ENCODE data around the gene NRM. TPM values are rescaled to one million over a fixed set of nuclear protein-coding genes. Genes with fewer than 3 reads are reported as not detected.

Gene NRM
- total and polyA plus RNA-seq, 2 of the 13 experiments (the other 11 are each of a cell fraction or from before 2014, with no cell fraction given): 12.5 to 16.0 TPM

DNA sequence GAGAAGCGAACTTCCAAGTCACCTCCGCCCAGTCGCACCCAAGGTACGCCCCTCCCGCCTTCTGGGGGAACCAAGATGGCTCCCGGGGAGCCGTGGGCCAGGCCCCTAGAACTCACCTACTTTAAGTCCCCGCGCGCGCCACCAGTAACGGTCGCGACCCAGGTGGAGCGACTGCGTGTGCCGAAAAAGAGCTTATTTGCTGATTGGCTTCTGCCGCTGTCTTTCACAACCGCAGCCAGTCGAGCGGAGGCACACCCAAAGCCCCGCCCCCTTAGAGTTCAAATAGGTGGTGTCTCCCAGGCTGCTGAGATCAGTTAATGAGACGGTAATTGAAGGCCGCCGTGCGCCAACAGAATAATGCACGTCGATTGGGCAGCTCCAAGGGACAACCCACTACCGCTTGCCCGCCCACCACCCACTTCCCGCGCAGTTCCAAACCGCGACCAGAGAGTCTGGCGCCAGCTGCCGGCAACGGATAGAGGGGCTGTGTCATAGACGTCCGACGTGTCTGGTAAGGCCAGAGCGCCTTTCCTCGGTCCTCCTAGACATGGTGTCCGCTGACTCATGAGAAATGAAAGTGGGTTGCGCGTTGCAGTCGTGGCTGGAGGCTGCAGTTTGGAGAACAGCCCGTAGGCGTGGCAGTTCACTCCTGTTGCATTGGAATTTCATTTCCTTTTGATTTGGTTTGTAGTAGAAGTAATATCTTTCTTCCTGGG lies 26.5 kb upstream of the NRM start, which contains the start of gene MDC1 (continued):
- TF ChIP-seq NFRKB (IDR thresholded peaks at IDR 0.05) (peak; percentile 76), IRF2 (CRISPR knock-in tag; IDR thresholded peaks at IDR 0.05) (peak; percentile 99), ZNF3 (CRISPR knock-in tag; IDR thresholded peaks at IDR 0.05) (no peak), ZNF891 (CRISPR knock-in tag; IDR thresholded peaks at IDR 0.05) (0 out of 2 replicates have a peak, but pooled peaks have one; percentile 61), JUNB (CRISPR knock-in tag; IDR thresholded peaks at IDR 0.05; ENCODE audit: borderline replicate concordance) (peak; percentile 66; the same call in 1 of the 2 replicates), ZNF670 (CRISPR knock-in tag; IDR thresholded peaks at IDR 0.05; ENCODE audit: borderline replicate concordance) (peak; percentile 95), RBAK (CRISPR knock-in tag; IDR thresholded peaks at IDR 0.05) (no peak), MED1 (CRISPR knock-in tag; IDR thresholded peaks at IDR 0.05) (peak; percentile 95), PRPF4 (IDR thresholded peaks at IDR 0.05; ENCODE audit: low read depth, low read length, poor library complexity, severe bottlenecking) (no peak), ZNF382 (CRISPR knock-in tag; IDR thresholded peaks at IDR 0.05; ENCODE audit: borderline replicate concordance) (no peak), ZNF570 (CRISPR knock-in tag; IDR thresholded peaks at IDR 0.05; ENCODE audit: borderline replicate concordance) (0 out of 2 replicates have a peak, but pooled peaks have one; percentile 86)
- TF ChIP-seq, protein P1, sequence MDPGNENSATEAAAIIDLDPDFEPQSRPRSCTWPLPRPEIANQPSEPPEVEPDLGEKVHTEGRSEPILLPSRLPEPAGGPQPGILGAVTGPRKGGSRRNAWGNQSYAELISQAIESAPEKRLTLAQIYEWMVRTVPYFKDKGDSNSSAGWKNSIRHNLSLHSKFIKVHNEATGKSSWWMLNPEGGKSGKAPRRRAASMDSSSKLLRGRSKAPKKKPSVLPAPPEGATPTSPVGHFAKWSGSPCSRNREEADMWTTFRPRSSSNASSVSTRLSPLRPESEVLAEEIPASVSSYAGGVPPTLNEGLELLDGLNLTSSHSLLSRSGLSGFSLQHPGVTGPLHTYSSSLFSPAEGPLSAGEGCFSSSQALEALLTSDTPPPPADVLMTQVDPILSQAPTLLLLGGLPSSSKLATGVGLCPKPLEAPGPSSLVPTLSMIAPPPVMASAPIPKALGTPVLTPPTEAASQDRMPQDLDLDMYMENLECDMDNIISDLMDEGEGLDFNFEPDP (CRISPR knock-in tag; conservative IDR thresholded peaks at IDR 0.05): no peak
- TF ChIP-seq, protein P2, sequence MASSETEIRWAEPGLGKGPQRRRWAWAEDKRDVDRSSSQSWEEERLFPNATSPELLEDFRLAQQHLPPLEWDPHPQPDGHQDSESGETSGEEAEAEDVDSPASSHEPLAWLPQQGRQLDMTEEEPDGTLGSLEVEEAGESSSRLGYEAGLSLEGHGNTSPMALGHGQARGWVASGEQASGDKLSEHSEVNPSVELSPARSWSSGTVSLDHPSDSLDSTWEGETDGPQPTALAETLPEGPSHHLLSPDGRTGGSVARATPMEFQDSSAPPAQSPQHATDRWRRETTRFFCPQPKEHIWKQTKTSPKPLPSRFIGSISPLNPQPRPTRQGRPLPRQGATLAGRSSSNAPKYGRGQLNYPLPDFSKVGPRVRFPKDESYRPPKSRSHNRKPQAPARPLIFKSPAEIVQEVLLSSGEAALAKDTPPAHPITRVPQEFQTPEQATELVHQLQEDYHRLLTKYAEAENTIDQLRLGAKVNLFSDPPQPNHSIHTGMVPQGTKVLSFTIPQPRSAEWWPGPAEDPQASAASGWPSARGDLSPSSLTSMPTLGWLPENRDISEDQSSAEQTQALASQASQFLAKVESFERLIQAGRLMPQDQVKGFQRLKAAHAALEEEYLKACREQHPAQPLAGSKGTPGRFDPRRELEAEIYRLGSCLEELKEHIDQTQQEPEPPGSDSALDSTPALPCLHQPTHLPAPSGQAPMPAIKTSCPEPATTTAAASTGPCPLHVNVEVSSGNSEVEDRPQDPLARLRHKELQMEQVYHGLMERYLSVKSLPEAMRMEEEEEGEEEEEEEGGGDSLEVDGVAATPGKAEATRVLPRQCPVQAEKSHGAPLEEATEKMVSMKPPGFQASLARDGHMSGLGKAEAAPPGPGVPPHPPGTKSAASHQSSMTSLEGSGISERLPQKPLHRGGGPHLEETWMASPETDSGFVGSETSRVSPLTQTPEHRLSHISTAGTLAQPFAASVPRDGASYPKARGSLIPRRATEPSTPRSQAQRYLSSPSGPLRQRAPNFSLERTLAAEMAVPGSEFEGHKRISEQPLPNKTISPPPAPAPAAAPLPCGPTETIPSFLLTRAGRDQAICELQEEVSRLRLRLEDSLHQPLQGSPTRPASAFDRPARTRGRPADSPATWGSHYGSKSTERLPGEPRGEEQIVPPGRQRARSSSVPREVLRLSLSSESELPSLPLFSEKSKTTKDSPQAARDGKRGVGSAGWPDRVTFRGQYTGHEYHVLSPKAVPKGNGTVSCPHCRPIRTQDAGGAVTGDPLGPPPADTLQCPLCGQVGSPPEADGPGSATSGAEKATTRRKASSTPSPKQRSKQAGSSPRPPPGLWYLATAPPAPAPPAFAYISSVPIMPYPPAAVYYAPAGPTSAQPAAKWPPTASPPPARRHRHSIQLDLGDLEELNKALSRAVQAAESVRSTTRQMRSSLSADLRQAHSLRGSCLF (CRISPR knock-in tag; IDR thresholded peaks at IDR 0.05; ENCODE audit: borderline replicate concordance): no peak
- TF ChIP-seq, protein P3, sequence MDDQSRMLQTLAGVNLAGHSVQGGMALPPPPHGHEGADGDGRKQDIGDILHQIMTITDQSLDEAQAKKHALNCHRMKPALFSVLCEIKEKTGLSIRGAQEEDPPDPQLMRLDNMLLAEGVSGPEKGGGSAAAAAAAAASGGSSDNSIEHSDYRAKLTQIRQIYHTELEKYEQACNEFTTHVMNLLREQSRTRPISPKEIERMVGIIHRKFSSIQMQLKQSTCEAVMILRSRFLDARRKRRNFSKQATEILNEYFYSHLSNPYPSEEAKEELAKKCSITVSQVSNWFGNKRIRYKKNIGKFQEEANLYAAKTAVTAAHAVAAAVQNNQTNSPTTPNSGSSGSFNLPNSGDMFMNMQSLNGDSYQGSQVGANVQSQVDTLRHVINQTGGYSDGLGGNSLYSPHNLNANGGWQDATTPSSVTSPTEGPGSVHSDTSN (CRISPR knock-in tag; IDR thresholded peaks at IDR 0.05; ENCODE audit: borderline replicate concordance): peak; percentile 91; the same call in 1 of the 2 replicates
- TF ChIP-seq, protein P4, sequence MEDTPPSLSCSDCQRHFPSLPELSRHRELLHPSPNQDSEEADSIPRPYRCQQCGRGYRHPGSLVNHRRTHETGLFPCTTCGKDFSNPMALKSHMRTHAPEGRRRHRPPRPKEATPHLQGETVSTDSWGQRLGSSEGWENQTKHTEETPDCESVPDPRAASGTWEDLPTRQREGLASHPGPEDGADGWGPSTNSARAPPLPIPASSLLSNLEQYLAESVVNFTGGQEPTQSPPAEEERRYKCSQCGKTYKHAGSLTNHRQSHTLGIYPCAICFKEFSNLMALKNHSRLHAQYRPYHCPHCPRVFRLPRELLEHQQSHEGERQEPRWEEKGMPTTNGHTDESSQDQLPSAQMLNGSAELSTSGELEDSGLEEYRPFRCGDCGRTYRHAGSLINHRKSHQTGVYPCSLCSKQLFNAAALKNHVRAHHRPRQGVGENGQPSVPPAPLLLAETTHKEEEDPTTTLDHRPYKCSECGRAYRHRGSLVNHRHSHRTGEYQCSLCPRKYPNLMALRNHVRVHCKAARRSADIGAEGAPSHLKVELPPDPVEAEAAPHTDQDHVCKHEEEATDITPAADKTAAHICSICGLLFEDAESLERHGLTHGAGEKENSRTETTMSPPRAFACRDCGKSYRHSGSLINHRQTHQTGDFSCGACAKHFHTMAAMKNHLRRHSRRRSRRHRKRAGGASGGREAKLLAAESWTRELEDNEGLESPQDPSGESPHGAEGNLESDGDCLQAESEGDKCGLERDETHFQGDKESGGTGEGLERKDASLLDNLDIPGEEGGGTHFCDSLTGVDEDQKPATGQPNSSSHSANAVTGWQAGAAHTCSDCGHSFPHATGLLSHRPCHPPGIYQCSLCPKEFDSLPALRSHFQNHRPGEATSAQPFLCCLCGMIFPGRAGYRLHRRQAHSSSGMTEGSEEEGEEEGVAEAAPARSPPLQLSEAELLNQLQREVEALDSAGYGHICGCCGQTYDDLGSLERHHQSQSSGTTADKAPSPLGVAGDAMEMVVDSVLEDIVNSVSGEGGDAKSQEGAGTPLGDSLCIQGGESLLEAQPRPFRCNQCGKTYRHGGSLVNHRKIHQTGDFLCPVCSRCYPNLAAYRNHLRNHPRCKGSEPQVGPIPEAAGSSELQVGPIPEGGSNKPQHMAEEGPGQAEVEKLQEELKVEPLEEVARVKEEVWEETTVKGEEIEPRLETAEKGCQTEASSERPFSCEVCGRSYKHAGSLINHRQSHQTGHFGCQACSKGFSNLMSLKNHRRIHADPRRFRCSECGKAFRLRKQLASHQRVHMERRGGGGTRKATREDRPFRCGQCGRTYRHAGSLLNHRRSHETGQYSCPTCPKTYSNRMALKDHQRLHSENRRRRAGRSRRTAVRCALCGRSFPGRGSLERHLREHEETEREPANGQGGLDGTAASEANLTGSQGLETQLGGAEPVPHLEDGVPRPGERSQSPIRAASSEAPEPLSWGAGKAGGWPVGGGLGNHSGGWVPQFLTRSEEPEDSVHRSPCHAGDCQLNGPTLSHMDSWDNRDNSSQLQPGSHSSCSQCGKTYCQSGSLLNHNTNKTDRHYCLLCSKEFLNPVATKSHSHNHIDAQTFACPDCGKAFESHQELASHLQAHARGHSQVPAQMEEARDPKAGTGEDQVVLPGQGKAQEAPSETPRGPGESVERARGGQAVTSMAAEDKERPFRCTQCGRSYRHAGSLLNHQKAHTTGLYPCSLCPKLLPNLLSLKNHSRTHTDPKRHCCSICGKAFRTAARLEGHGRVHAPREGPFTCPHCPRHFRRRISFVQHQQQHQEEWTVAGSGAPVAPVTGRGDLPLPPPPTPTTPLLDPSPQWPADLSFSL (CRISPR knock-in tag; IDR thresholded peaks at IDR 0.05): no peak

All from HepG2 (cell line).